Measurements from ENCODE around the gene HAP1. TPM values are rescaled to one million over a fixed set of nuclear protein-coding genes. Genes with fewer than 3 reads are reported as not detected.
A peak's percentile ranks its signal among the peaks of the same experiment; 100 is the strongest.

The HAP1 gene
- total and polyA plus RNA-seq, 4 donors, result under 0.01 to 0.05 (median 0.03) TPM

GRCh38 chr17:41697122-41697962, 37.1 kb downstream of the HAP1 start (continued):
- peak; percentile 68 for TF ChIP-seq REST (IDR thresholded peaks at IDR 0.05)
- peak; percentile 25 for TF ChIP-seq ATF3 (IDR thresholded peaks at IDR 0.05)
- no peak for TF ChIP-seq CTCF (IDR thresholded peaks at IDR 0.05; ENCODE audit: low read depth, low read length, missing input control)
- peak; percentile 95 to 96 for TF ChIP-seq RXRA (IDR thresholded peaks at IDR 0.05)

GRCh38 chr17:41695954-41696757, 38.3 kb downstream of the HAP1 start:
- WGBS, result 50% methylated on average over 11 of the region's 11 CpGs
- TF ChIP-seq RXRA (IDR thresholded peaks at IDR 0.05) (peak; percentile 30 to 44), FOXA1 (IDR thresholded peaks at IDR 0.05) (no peak), CTCF (IDR thresholded peaks at IDR 0.05; ENCODE audit: low read depth, low read length, missing input control) (peak; percentile 77), RAD21 (IDR thresholded peaks at IDR 0.05) (peak; percentile 58 to 70)
- Histone ChIP-seq H3K9me3 (ENCODE audit: control insufficient read depth in 4 of 4, low read length in 3 of 4) (no peaks in the 10 kb centered on the region), H3K4me1 (ENCODE audit: control insufficient read depth in 4 of 4, insufficient read depth in 4 of 4, low read length in 3 of 4) (peaks cover 5 to 28% (median 15%) of the 10 kb centered on the region in 4 donors), H3K27ac (ENCODE audit: low read depth in 1 of 2, low read length in 2 of 2) (peak overlapping the region; percentile 82 to 93), H3K9ac (ENCODE audit: low read depth in 1 of 2, low read length in 2 of 2) (peak overlapping the region in 1 of 2 donors; percentile 40), H3K4me3 (ENCODE audit: low read depth in 1 of 3, low read length in 3 of 3) (no peak overlapping the region), H3K36me3 (ENCODE audit: control insufficient read depth in 4 of 4, insufficient read depth in 3 of 4, low read depth in 1 of 4, low read length in 3 of 4) (peaks cover 9 to 28% (median 24%) of the 10 kb centered on the region in 4 donors), H3K27me3 (ENCODE audit: control insufficient read depth in 4 of 4, insufficient read depth in 4 of 4, low read length in 3 of 4) (no peaks in the 10 kb centered on the region)
- DNase-seq (ENCODE audit: low spot score), result peak; percentile 69

Data from liver (tissue), 9 donors.